Ramos (cell line): Measurements from ENCODE around the gene MYO7A.

Experiments
- in situ Hi-C: fragments of 300-500 bp; cut with MboI; formaldehyde crosslinking; loops from one replicate; pipeline ENCODE4 v1.14.3; 2022; ENCODE audit warnings: low sequenced_read_pairs; ENCODE audit not compliant: unreplicated experiment

MYO7A gene

DNA sequence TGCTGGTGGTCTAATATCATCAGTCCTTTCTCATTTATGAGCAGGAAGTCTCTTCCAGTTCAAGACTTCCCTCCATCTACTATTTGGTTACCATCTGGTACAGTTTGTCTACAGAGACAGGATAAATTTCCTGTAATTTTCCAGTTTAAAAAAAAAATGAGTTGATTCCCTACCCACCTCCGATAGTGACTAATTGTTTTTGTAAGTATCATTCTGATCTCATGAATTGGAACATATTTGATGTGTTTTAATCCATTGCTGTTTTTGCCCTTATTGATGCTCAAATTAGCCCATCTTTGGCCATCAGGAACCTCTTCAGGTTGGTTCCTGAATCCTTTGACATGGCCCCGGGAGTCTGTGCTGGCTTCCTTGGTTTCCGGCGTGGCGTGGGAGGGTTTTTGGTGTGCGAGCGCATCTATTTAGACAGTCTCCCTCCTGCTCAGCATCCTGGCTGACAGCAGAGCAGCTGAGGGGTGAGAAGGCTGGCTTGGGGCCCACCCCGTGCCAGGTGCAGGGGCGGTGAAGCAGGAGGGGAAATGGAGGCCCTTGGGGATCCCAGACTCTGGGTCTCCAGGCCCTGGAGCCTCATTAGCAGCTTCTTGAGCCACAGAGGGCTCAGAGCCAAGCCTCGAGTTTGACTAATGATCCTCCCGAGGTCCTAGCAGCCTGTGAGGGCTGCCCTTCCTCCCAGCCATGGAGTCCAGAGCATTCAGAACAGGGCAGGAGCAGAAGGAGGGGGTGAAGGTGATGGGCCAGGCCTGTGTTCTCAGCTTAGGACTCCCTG lies 18.6 kb upstream of the MYO7A start:
- in situ Hi-C loops: no loop called here

- in situ Hi-C loops: no loop called here
These were observed 17.2 kb upstream of the MYO7A start for GRCh38 chr11:77110836-77111235.

DNA sequence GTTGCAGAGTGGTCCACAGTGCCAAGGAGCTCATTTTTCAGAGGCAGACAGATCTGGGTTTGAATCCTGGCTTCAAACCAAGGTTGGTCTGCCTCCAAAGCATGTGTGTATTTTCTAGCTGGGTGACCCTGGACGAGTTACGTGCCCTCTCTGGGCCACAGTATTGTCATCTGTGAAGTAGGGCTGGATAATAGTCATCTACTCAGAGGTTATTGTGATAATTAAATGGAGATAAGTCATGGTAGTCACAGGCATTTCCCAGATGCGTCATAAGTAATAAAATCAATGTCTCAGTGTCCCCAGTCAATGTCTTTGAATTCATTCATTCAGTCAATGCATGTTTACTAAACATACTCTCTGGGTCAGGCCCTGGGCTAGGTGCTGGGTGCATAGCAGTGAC lies 16.8 kb upstream of the MYO7A start:
- in situ Hi-C loops: no loop called here

DNA sequence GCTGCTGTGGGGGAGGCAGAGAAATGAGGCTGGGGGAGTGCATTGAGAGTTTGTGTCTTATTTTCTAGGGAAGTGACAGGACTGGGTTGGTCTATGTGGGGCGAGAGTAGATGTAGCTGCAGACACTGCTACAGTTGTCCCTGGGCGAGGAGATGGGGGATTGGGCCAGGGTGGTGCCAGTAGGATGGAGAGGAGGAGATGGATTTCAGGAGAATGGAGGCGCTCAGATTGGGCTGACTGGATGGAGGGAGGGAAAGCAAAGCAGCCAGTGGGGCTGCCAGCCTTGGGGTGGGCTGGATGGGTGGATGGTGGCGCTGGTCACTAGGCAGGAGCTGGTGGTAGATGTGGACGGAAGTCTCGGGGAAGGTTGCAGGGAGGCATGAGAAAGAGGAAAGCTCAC lies 16.1 kb upstream of the MYO7A start:
- in situ Hi-C loops: no loop called here

- in situ Hi-C loops: no loop called here
These were observed 15.2 kb upstream of the MYO7A start for GRCh38 chr11:77112641-77113381.

DNA sequence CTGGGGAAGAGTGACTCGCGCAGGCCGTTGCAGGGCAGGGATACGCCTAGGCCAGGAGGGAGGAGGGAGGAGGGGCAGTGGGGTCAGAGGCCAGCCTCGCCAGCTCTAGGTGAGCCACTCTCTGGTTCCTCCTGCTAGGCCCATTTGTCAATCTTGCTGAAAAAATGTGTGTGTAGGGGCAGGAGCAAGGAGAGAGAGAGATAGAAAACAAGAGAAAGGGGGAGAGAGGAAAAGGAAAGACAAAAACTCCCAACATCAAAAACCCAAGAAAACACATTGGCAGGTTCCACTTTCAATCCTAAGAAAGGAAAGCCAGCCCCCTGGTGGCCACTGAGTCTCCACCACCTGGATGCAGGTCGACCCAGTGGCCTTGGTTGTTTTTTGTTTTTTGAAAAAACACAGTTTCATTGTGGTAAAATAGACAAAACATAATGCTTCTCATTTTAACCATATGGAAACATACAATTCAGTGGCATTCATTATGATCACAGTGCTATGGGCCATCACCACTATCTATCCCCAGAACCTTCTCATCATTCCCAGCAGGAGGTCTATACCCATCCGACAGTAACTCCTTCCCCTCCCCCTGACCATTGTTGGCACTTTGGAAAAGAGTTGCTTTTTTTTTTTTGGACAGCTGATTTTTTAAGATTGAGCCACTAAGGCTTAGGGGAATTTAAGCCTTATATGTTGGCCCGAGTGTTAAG lies 14.5 kb upstream of the MYO7A start:
- in situ Hi-C loops: no loop called here

DNA sequence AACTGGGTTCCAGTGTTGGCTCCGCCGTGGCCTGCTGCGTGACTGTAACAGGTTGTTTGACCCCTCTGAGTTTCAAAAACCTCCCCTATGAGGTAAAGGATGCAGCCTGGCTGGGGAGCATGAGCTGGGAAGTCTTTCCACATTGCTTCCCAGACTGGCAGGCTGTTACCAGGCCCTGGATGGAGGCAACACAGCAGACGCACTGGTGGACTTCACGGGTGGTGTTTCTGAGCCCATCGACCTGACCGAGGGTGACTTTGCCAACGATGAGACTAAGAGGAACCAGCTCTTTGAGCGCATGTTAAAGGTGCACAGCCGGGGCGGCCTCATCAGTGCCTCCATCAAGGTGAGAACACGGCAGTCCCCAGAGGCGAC lies 14.0 kb upstream of the MYO7A start:
- in situ Hi-C loops: no loop called here

GRCh38 chr11:77115181-77115611 lies 12.8 kb upstream of the MYO7A start:
- in situ Hi-C loops: no loop called here

DNA sequence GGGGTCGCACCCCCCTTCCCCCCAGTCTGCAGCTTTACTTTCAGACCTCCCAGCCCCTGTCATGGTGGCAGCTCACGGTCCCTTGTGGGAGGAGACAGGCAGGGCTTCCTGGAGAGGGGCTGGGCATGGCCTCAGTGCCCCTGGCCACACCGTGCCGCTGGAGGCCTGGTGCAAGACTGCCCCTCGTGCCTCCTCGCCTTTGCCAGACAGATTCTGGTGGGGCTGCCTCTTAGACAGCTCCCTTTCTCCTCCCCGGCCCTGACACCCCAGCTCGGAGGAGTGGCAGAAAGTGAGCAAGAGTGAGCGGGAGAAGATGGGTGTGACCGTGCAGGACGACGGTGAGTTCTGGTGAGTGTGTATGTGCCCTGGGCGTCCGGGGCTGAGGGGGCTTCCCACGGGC lies 12.1 kb upstream of the MYO7A start:
- in situ Hi-C loops: no loop called here

DNA sequence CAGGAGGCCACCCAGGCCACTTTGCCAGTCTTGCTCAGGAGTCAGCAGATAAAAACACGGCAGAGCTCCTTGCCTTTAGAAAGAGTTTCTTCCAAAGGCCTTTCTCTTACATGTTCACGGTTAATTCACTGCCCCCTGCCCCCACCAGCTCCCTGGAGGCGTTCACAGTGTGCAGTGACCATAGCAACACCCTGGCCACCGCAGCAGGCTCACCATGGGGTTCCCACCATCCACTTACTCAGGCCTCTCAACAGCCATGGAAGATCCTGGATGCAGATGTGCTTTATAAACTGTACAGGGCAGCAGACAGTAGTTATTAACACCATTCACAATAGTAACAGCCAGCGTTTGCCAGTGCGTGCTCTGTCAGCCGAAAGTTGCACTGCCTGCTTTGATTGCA lies 10.6 kb upstream of the MYO7A start:
- in situ Hi-C loops: no loop called here

- in situ Hi-C loops: no loop called here
These were observed 10.0 kb upstream of the MYO7A start for GRCh38 chr11:77118086-77118485.

- in situ Hi-C loops: no loop called here
These were observed 9.1 kb upstream of the MYO7A start for GRCh38 chr11:77118971-77119370.

- in situ Hi-C loops: no loop called here
These were observed 8.5 kb upstream of the MYO7A start for GRCh38 chr11:77119531-77119936.

DNA sequence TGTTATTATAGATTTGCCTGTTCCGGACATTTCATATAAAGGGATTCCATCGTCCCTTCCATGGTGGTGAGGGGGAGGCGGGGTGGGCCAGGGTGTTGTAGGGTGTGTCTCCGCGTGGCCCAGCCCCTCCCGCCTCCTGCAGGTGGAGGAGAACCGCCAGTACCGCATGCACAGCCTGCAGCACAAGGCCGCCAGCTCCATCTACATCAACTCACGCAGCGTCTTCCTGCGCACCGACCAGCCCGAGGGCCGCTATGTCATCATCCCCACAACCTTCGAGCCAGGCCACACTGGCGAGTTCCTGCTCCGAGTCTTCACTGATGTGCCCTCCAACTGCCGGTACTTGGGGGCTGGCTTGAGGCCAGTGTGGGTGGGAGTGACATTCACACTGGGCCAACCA lies 7.5 kb upstream of the MYO7A start:
- in situ Hi-C loops: no loop called here

DNA sequence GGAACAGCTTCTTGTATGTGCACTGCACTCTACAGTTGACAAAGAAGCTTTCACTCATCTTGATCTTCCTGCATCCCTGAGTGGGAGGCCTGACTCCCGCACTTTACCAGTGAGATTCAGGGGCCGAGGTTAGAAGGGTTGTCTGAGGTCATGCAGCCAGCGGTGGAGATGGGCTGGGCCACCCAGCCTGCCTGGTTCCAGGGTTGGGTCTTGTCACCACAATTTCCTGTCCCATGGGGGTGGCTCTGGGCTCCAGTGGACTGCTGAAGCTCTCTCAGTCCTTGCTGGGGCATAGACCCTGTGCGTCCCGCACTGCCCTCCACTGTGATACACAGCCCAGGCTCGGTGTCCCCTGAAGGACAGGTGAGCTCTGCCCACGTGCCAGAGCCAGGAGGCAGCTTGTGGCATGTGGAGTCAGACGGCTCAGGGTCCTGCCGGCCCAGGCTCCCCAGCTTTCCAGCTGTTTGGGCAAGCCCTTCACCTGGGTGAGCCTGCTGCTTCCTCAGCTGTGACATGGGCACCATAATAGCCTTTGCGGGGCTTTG lies 6.9 kb upstream of the MYO7A start:
- in situ Hi-C loops: no loop called here

DNA sequence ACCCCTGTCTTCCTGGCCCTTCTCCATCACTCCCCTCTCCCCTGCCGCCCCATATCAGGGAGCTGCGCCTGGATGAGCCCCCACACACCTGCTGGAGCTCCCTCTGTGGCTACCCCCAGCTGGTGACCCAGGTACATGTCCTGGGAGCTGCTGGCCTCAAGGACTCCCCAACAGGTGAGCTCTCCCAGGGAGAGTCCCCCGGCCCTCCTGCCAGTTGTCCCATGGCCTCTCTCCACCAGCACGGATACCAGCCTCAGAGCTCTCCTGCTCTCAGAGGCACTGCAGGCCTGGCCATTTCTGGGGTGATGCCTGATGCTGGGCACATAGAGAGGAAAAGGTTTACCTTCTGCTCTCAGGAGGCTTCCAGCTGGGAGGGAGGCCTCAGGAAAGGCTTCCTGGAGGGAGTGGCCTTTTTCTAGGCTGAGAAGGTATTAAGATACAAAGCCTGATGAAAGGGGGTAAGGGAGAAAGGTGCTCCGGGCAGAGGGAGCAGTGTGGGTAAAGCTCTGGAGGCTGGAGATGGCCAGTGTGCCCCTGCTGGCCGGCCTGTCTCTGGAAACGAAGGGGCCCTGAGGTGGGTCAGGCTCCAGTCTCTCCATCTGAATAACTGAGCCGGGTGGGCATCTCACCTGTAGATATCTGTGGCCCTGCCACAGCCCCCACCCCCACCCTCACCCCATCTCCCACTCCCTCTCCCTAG lies 6.0 kb upstream of the MYO7A start:
- in situ Hi-C loops: no loop called here

GRCh38 chr11:77122576-77123212 lies 5.4 kb upstream of the MYO7A start:
- in situ Hi-C loops: no loop called here

DNA sequence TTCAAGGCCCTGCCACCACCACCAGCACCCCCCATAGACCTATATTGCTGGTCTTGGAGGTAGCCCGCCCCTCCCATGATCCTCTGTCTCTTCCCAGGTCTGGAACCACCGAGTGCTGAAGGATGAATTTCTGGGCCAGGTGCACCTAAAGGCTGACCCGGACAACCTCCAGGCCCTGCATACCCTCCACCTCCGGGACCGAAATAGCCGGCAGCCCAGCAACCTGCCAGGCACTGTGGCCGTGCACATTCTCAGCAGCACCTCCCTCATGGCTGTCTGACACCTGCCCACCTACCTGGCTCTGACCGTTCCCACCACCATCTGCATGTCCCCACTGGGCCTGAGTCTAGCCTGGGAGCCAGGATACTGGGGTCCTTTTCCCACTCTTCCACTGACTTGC lies 4.5 kb upstream of the MYO7A start:
- in situ Hi-C loops: no loop called here

DNA sequence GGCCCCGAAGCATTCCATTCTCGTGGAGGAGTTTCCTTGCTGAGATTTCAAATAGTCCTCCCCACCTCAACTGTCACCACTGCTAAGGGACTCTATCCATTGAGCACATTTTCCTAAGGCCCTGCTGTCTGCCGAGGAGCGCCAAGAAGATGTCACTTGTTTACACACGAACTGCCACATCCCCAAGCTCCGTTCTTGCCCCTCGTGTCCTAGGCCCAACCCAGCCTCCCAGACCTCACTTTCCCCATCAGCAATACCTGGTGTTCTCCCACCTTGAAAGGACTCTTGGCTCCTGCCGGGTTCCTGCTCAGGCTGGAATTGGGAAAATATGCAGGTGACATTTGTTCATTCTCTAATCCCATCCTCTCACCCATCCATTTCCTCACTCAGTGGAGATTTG lies 4.0 kb upstream of the MYO7A start:
- in situ Hi-C loops: no loop called here

DNA sequence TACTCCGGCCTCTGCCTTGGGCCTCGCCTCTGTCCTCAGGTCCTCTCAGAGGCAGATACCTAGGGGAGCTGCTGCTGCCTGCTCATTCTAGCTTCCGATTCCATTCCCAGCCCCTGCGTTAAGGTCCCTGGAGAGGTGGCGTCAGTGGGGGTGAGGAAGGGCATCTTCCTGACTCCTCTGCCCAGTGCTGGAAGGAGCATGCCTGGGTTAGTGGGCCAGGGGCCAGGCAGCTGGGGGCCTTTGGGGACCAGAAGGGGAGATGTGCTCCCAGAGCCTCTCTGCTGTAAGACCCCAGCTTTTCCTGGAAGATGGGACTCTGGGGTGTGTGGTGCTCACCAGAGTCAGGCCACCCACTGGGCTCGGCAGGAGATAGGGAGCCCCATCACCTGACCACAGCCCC lies 3.6 kb upstream of the MYO7A start:
- in situ Hi-C loops: no loop called here
